Kidney (tissue), 22 donors: ENCODE data around the gene ACTG1. TPM values are rescaled to one million over a fixed set of nuclear protein-coding genes. Genes with fewer than 3 reads are reported as not detected.

Experiments used
- DNase-seq, 5 donors: peaks; one replicate each; pipeline ENCODE4 v3.0.0-alpha.2; 2013 to 2020
- FAIRE-seq: peaks from 2 replicates; lab custom pipeline; 2012; peaks lifted over from hg19 to GRCh38; lab: Jason Lieb, UNC
- H3K27ac ChIP-seq, 2 donors: one replicate each; pipeline ENCODE4 v1.7.0; 2013; ENCODE audit warnings: low read depth in 2 of 2, low read length in 2 of 2, inconsistent platforms in 1 of 2
- H3K27me3 ChIP-seq: one replicate; pipeline ENCODE4 v1.7.1; 2013; ENCODE audit warnings: low read length, inconsistent platforms; ENCODE audit not compliant: control insufficient read depth, insufficient read depth
- H3K36me3 ChIP-seq, 3 donors: one replicate each; pipeline versions ENCODE4 v1.7.0 to v1.7.1; 2013; ENCODE audit warnings: low read length in 3 of 3, control low read depth in 1 of 3, inconsistent platforms in 1 of 3; ENCODE audit not compliant: insufficient read depth in 3 of 3, control insufficient read depth in 2 of 3
- H3K4me1 ChIP-seq, 3 donors: one replicate each; pipeline versions ENCODE4 v1.7.0 to v1.7.1; 2013; ENCODE audit warnings: low read length in 3 of 3, inconsistent platforms in 1 of 3, low read depth in 1 of 3; ENCODE audit not compliant: control insufficient read depth in 2 of 3, insufficient read depth in 2 of 3
- H3K4me3 ChIP-seq, 3 donors: one replicate each; pipeline versions ENCODE4 v1.7.0 to v1.8.1; 2013; ENCODE audit warnings: low read length in 3 of 3, control low read depth in 1 of 3, inconsistent platforms in 1 of 3
- H3K9ac ChIP-seq, 3 donors: one replicate each; pipeline versions ENCODE4 v1.7.0 to v1.7.1; 2013; ENCODE audit warnings: low read length in 3 of 3, control low read depth in 1 of 3, inconsistent platforms in 1 of 3
- H3K9me3 ChIP-seq, 3 donors: one replicate each; pipeline versions ENCODE4 v1.7.0 to v1.7.1; 2013; ENCODE audit warnings: low read length in 3 of 3, control low read depth in 1 of 3, inconsistent platforms in 1 of 3; ENCODE audit not compliant: control insufficient read depth in 2 of 3, insufficient read depth in 1 of 3
- intact Hi-C: fragments of 100-400 bp; cut with DNase I; formaldehyde crosslinking; loops from one replicate; pipeline ENCODE4 v1.11.1; 2022
- long read RNA-seq, 10 donors: library from polyadenylated mRNA in 1 of 10; unstranded in 1 of 10; transcript quantifications; one replicate each; pipeline ENCODE4 v2.0.0 and lab custom pipeline, GENCODE V29; 2021 to 2026
- polyA plus RNA-seq: library from polyadenylated mRNA; stranded (reverse); fragments of 350-450 nt; fragmentation: Illumina TruSeq; extraction: RNeasy Lipid Tissue Mini Kit (QIAGEN cat#74804); gene quantifications from one replicate; pipeline ENCODE4 v1.2.3, GENCODE V29; 2014; ENCODE audit warnings: low read depth, low replicate concordance; ENCODE audit not compliant: insufficient read depth
- total RNA-seq: library from RNA; stranded (reverse); fragmentation: NEBNext Ultra II Directional; extraction: Animal tissue kit (Norgen Biotek cat#: 25700); gene quantifications from one replicate; pipeline ENCODE4 v1.2.1, GENCODE V29; 2021
- TF ChIP-seq, protein P1 (sequence below): IDR thresholded peaks from 3 replicates; pipeline ENCODE4 v1.5.1; 2012; ENCODE audit warnings: mild to moderate bottlenecking, moderate library complexity, borderline replicate concordance; ENCODE audit not compliant: insufficient read depth; ENCODE audit errors: extremely low read depth
- donor health status: control.
- donor health status: control.
- donor health status: control.
- donor health status: control.
- donor health status: control.
- donor health status: DM: yes; HTN: yes; CAD: no.
- donor health status: Normal renal cell carcinoma (clear cell type).

Gene ACTG1
- total RNA-seq, result 2,632 TPM
- 1,350 TPM for polyA plus RNA-seq
- long read RNA-seq, donor 1, transcript ACTG1-207 (3 exons, 1,678 nt), result minor isoform, 153 of 2,460 reads
- long read RNA-seq, donor 1, transcript ACTG1-214 (7 exons, 1,720 nt), result minor isoform, 97 of 2,460 reads
- long read RNA-seq, donor 1, transcript ACTG1-212 (4 exons, 1,698 nt), result minor isoform, 166 of 2,460 reads
- long read RNA-seq, donor 1, transcript ACTG1-206 (6 exons, 1,919 nt), result major isoform, 397 of 2,460 reads
- long read RNA-seq, donor 1, partial matches to known transcripts, result 1,562 of 2,460 reads
- long read RNA-seq, donor 1, other reads (novel, unspliced or antisense), result 28 of 2,460 reads
- long read RNA-seq, donor 2, transcript ACTG1-212 (4 exons, 1,698 nt), result minor isoform, 124 of 2,243 reads
- long read RNA-seq, donor 2, transcript ACTG1-210 (5 exons, 2,256 nt), result minor isoform, 151 of 2,243 reads
- long read RNA-seq, donor 2, transcript ACTG1-214 (7 exons, 1,720 nt), result minor isoform, 139 of 2,243 reads
- long read RNA-seq, donor 2, transcript ACTG1-206 (6 exons, 1,919 nt), result major isoform, 659 of 2,243 reads
- long read RNA-seq, donor 2, partial matches to known transcripts, result 1,040 of 2,243 reads
- long read RNA-seq, donor 2, other reads (novel, unspliced or antisense), result 49 of 2,243 reads
- long read RNA-seq, donor 3, transcript ACTG1-214 (7 exons, 1,720 nt), result minor isoform, 122 of 2,377 reads
- long read RNA-seq, donor 3, transcript ACTG1-206 (6 exons, 1,919 nt), result major isoform, 891 of 2,377 reads
- long read RNA-seq, donor 3, transcript ACTG1-210 (5 exons, 2,256 nt), result minor isoform, 147 of 2,377 reads
- long read RNA-seq, donor 3, transcript ACTG1-212 (4 exons, 1,698 nt), result minor isoform, 108 of 2,377 reads
- long read RNA-seq, donor 3, partial matches to known transcripts, result 988 of 2,377 reads
- long read RNA-seq, donor 3, other reads (novel, unspliced or antisense), result 54 of 2,377 reads
- long read RNA-seq, donor 4, transcript ACTG1-212 (4 exons, 1,698 nt), result minor isoform, 91 of 3,402 reads
- long read RNA-seq, donor 4, transcript ACTG1-206 (6 exons, 1,919 nt), result major isoform, 1,202 of 3,402 reads
- long read RNA-seq, donor 4, transcript ACTG1-210 (5 exons, 2,256 nt), result minor isoform, 698 of 3,402 reads
- long read RNA-seq, donor 4, transcript ACTG1-214 (7 exons, 1,720 nt), result minor isoform, 86 of 3,402 reads
- long read RNA-seq, donor 4, partial matches to known transcripts, result 1,167 of 3,402 reads
- long read RNA-seq, donor 4, other reads (novel, unspliced or antisense), result 96 of 3,402 reads
- long read RNA-seq, donor 5, transcript ACTG1-214 (7 exons, 1,720 nt), result minor isoform, 12 of 130 reads
- long read RNA-seq, donor 5, transcript ACTG1-212 (4 exons, 1,698 nt), result minor isoform, 7 of 130 reads
- long read RNA-seq, donor 5, transcript ACTG1-206 (6 exons, 1,919 nt), result major isoform, 27 of 130 reads
- long read RNA-seq, donor 5, transcript ACTG1-207 (3 exons, 1,678 nt), result minor isoform, 9 of 130 reads
- long read RNA-seq, donor 5, partial matches to known transcripts, result 70 of 130 reads
- long read RNA-seq, donor 5, other reads (novel, unspliced or antisense), result 0 of 130 reads
- long read RNA-seq, donor 6, transcript ACTG1-212 (4 exons, 1,698 nt), result minor isoform, 39 of 732 reads
- long read RNA-seq, donor 6, transcript ACTG1-207 (3 exons, 1,678 nt), result minor isoform, 44 of 732 reads
- long read RNA-seq, donor 6, transcript ACTG1-206 (6 exons, 1,919 nt), result major isoform, 237 of 732 reads
- long read RNA-seq, donor 6, transcript ACTG1-210 (5 exons, 2,256 nt), result minor isoform, 35 of 732 reads
- long read RNA-seq, donor 6, partial matches to known transcripts, result 350 of 732 reads
- long read RNA-seq, donor 6, other reads (novel, unspliced or antisense), result 0 of 732 reads
- long read RNA-seq, donor 7, transcript ACTG1-207 (3 exons, 1,678 nt), result minor isoform, 63 of 1,903 reads
- long read RNA-seq, donor 7, transcript ACTG1-206 (6 exons, 1,919 nt), result major isoform, 1,593 of 1,903 reads
- long read RNA-seq, donor 7, transcript ACTG1-210 (5 exons, 2,256 nt), result minor isoform, 33 of 1,903 reads
- long read RNA-seq, donor 7, transcript ACTG1-212 (4 exons, 1,698 nt), result minor isoform, 69 of 1,903 reads
- long read RNA-seq, donor 7, partial matches to known transcripts, result 91 of 1,903 reads
- long read RNA-seq, donor 7, other reads (novel, unspliced or antisense), result 15 of 1,903 reads
- long read RNA-seq, donor 8, transcript ACTG1-212 (4 exons, 1,698 nt), result minor isoform, 150 of 2,720 reads
- long read RNA-seq, donor 8, transcript ACTG1-206 (6 exons, 1,919 nt), result major isoform, 505 of 2,720 reads
- long read RNA-seq, donor 8, transcript ACTG1-207 (3 exons, 1,678 nt), result minor isoform, 148 of 2,720 reads
- long read RNA-seq, donor 8, transcript ACTG1-214 (7 exons, 1,720 nt), result minor isoform, 146 of 2,720 reads
- long read RNA-seq, donor 8, partial matches to known transcripts, result 1,633 of 2,720 reads
- long read RNA-seq, donor 8, other reads (novel, unspliced or antisense), result 27 of 2,720 reads
- long read RNA-seq, donor 9, transcript ACTG1-212 (4 exons, 1,698 nt), result minor isoform, 81 of 1,482 reads
- long read RNA-seq, donor 9, transcript ACTG1-207 (3 exons, 1,678 nt), result minor isoform, 92 of 1,482 reads
- long read RNA-seq, donor 9, transcript ACTG1-206 (6 exons, 1,919 nt), result major isoform, 214 of 1,482 reads
- long read RNA-seq, donor 9, transcript ACTG1-210 (5 exons, 2,256 nt), result minor isoform, 52 of 1,482 reads
- long read RNA-seq, donor 9, partial matches to known transcripts, result 992 of 1,482 reads
- long read RNA-seq, donor 9, other reads (novel, unspliced or antisense), result 0 of 1,482 reads
- long read RNA-seq, donor 10, transcript ACTG1-214 (7 exons, 1,720 nt), result minor isoform, 140 of 2,089 reads
- long read RNA-seq, donor 10, transcript ACTG1-207 (3 exons, 1,678 nt), result minor isoform, 128 of 2,089 reads
- long read RNA-seq, donor 10, transcript ACTG1-206 (6 exons, 1,919 nt), result major isoform, 481 of 2,089 reads
- long read RNA-seq, donor 10, transcript ACTG1-210 (5 exons, 2,256 nt), result minor isoform, 117 of 2,089 reads
- long read RNA-seq, donor 10, partial matches to known transcripts, result 1,090 of 2,089 reads
- long read RNA-seq, donor 10, other reads (novel, unspliced or antisense), result 19 of 2,089 reads

DNA sequence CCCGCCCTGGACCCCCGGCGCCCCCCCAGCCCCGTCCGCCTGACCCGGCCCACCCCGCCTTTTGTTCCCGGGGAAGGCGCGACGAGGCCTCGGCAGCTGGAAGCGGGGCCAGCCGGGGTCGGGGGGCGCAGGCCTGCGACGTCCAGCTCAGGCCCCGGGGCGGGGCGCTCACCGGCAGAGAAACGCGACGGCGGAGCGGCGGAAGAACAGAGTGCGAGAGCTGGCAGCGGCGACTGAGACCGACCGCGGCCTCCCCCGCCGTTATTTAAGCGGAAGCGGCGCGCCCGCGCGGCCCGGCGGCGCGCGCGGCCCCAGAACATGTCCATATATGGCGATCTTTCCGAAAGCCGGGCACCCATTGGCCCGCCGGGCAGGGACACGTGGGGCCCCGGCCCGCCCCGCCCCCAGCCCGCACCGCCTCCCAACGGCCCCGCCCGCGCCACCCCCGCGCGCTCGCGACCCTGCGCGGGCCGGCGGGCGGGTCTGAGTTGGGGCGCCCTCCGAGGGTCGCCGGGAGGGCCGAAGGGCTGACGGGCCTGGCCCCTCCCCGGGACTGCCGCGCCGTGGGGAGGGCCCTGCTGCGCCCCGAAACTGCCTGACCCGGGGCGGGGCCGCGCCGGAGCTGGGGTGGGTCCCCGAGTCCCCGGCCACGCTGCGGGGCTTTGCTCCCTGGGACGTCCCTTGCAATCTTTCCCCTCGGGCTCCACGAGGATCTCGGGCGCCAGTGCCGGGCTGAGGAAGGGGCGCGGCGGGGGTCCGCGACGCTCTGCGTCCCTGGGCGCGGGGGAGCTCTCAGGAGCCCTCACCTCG lies at the start of gene ACTG1:
TSS of gene ACTG1 (minus strand) at position 238 of the 810 bp plus-strand sequence. CDS start 445 bp downstream, outside the sequence.
- peaks cover 3 to 29% (median 3%) of the 10 kb centered on the region in 3 donors for H3K4me1 ChIP-seq

More for the DNA sequence above, at the start of gene ACTG1:
- Histone ChIP-seq H3K4me3 (peak within 1 kb of the TSS; percentile 84 to 96 (median 94)), H3K27me3 (no peaks in the 10 kb centered on the region), H3K27ac (peak within 1 kb of the TSS; percentile 99), H3K9me3 (no peaks in the 10 kb centered on the region), H3K9ac (peak within 1 kb of the TSS; percentile 87 to 97 (median 90)), H3K36me3 (peaks cover 11 to 28% (median 20%) of the 10 kb centered on the region in 3 donors)
- peak; percentile 95 to 98 (median 97) for DNase-seq
- TF ChIP-seq, protein P1, sequence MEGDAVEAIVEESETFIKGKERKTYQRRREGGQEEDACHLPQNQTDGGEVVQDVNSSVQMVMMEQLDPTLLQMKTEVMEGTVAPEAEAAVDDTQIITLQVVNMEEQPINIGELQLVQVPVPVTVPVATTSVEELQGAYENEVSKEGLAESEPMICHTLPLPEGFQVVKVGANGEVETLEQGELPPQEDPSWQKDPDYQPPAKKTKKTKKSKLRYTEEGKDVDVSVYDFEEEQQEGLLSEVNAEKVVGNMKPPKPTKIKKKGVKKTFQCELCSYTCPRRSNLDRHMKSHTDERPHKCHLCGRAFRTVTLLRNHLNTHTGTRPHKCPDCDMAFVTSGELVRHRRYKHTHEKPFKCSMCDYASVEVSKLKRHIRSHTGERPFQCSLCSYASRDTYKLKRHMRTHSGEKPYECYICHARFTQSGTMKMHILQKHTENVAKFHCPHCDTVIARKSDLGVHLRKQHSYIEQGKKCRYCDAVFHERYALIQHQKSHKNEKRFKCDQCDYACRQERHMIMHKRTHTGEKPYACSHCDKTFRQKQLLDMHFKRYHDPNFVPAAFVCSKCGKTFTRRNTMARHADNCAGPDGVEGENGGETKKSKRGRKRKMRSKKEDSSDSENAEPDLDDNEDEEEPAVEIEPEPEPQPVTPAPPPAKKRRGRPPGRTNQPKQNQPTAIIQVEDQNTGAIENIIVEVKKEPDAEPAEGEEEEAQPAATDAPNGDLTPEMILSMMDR, result no peak
- no peak for FAIRE-seq
- intact Hi-C loops, result no loop called here
